ENCODE data around the gene ERICH4.
A peak's percentile ranks its signal among the peaks of the same experiment; 100 is the strongest.

ERICH4 gene

GRCh38 chr19:41416194-41416674, 26.7 kb upstream of the ERICH4 start:
- Histone ChIP-seq H3K4me1 (ENCODE audit: insufficient read depth, low read length) (no peaks in the 10 kb centered on the region), H3K4me3 (ENCODE audit: low read length) (no peak overlapping the region), H3K27ac (ENCODE audit: low read length) (no peak overlapping the region), H3K9me3 (ENCODE audit: insufficient read depth, low read depth, low read length) (no peaks in the 10 kb centered on the region), H3K36me3 (ENCODE audit: insufficient read depth, low read depth, low read length) (peaks cover 32% of the 10 kb centered on the region), H3K9ac (ENCODE audit: low read depth, low read length) (no peak overlapping the region), H3K27me3 (ENCODE audit: insufficient read depth, low read length) (no peaks in the 10 kb centered on the region)

DNA sequence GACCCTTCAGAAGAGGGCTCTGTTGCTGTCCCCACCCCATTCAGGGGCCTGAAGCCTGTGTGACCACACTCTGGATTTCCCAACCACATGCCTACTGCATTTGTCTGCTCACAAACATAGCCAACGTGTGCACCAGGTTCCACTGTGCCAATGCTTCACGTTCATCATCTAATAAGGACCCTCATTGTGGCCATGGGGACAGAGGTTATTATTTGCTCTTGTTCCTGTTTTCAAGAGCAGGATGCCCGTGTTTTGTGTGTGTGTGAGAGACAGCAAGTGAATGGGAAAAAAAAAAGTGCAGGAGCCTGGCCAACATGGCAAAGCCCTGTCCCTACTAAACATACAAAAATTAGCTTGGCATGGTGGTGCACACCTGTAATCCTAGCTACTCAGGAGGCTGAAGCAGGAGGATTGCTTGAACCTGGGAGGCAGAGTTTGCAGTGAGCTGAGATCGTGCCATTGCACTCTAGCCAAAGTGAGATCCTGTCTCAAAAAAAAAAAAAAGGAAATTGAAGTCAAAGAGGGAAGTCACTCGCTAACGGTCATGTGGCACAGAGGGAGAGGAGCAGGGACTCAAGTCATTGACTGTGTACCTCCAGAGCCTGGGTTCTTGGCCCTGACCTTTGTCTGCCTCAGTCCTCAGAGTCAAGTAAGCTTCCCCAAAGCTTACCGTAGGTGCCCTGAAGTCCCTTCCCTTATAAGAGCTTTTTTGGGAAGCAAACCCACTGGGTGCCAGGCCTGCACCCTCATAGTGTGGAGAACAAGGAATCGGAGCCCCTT, 22.7 kb upstream of the ERICH4 start:
- H3K36me3 ChIP-seq (ENCODE audit: insufficient read depth, low read depth, low read length) = peaks cover 29% of the 10 kb centered on the region
- H3K27ac ChIP-seq (ENCODE audit: low read length) = no peak overlapping the region
- H3K4me1 ChIP-seq (ENCODE audit: insufficient read depth, low read length) = no peaks in the 10 kb centered on the region
- no peaks in the 10 kb centered on the region for H3K9me3 ChIP-seq (ENCODE audit: insufficient read depth, low read depth, low read length)
- H3K27me3 ChIP-seq (ENCODE audit: insufficient read depth, low read length) = no peaks in the 10 kb centered on the region
- no peak overlapping the region for H3K9ac ChIP-seq (ENCODE audit: low read depth, low read length)
- H3K4me3 ChIP-seq (ENCODE audit: low read length) = no peak overlapping the region

GRCh38 chr19:41421314-41421713, 21.6 kb upstream of the ERICH4 start:
- peaks cover 28% of the 10 kb centered on the region for H3K36me3 ChIP-seq (ENCODE audit: insufficient read depth, low read depth, low read length)
- H3K4me1 ChIP-seq (ENCODE audit: insufficient read depth, low read length) = no peaks in the 10 kb centered on the region
- H3K9ac ChIP-seq (ENCODE audit: low read depth, low read length) = no peak overlapping the region
- H3K27me3 ChIP-seq (ENCODE audit: insufficient read depth, low read length) = no peaks in the 10 kb centered on the region
- no peaks in the 10 kb centered on the region for H3K9me3 ChIP-seq (ENCODE audit: insufficient read depth, low read depth, low read length)
- H3K27ac ChIP-seq (ENCODE audit: low read length) = no peak overlapping the region
- no peak overlapping the region for H3K4me3 ChIP-seq (ENCODE audit: low read length)

DNA sequence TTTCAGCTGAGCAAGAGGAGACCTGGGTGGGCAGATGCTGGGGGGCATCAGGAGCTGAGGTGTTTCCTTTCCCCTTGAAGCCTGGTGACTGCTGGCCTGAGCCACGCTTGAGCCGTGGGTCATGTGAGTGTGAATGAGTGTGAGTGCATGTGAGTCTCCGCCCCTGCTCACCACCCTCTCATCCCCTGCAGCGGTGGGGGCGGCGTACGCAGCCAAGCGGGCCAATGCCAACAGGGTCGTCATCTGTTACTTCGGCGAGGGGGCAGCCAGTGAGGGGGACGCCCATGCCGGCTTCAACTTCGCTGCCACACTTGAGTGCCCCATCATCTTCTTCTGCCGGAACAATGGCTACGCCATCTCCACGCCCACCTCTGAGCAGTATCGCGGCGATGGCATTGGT, 21.0 kb upstream of the ERICH4 start:
- H3K36me3 ChIP-seq (ENCODE audit: insufficient read depth, low read depth, low read length) = peaks cover 28% of the 10 kb centered on the region
- no peak overlapping the region for H3K9ac ChIP-seq (ENCODE audit: low read depth, low read length)
- peaks cover 4% of the 10 kb centered on the region; the same call in 1 of the 2 replicates for H3K4me1 ChIP-seq (ENCODE audit: insufficient read depth, low read length)
- no peaks in the 10 kb centered on the region for H3K27me3 ChIP-seq (ENCODE audit: insufficient read depth, low read length)
- no peak overlapping the region for H3K27ac ChIP-seq (ENCODE audit: low read length)
- H3K9me3 ChIP-seq (ENCODE audit: insufficient read depth, low read depth, low read length) = no peaks in the 10 kb centered on the region
- no peak overlapping the region for H3K4me3 ChIP-seq (ENCODE audit: low read length)

DNA sequence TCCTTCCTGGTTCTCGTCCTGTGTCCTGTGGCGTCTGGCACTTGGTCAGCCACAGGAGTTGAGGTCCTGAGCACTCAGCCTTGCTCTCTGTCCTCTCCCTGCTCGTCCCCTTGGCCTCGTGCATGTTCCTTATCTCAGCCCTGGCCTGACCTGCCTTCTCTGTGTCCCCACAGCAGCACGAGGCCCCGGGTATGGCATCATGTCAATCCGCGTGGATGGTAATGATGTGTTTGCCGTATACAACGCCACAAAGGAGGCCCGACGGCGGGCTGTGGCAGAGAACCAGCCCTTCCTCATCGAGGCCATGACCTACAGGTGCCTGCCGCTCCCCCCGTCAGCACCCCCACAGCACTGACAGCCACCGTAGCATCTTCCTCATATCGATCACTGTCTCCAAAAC, 20.5 kb upstream of the ERICH4 start:
- Histone ChIP-seq H3K9ac (ENCODE audit: low read depth, low read length) (no peak overlapping the region), H3K27ac (ENCODE audit: low read length) (no peak overlapping the region), H3K4me3 (ENCODE audit: low read length) (no peak overlapping the region), H3K36me3 (ENCODE audit: insufficient read depth, low read depth, low read length) (peaks cover 28% of the 10 kb centered on the region), H3K4me1 (ENCODE audit: insufficient read depth, low read length) (peaks cover 4% of the 10 kb centered on the region; the same call in 1 of the 2 replicates), H3K9me3 (ENCODE audit: insufficient read depth, low read depth, low read length) (no peaks in the 10 kb centered on the region), H3K27me3 (ENCODE audit: insufficient read depth, low read length) (no peaks in the 10 kb centered on the region)

GRCh38 chr19:41422955-41423354, 20.0 kb upstream of the ERICH4 start:
- Histone ChIP-seq H3K36me3 (ENCODE audit: insufficient read depth, low read depth, low read length) (peaks cover 28% of the 10 kb centered on the region), H3K4me3 (ENCODE audit: low read length) (no peak overlapping the region), H3K27ac (ENCODE audit: low read length) (no peak overlapping the region)

GRCh38 chr19:41424335-41425173, 18.4 kb upstream of the ERICH4 start:
- Histone ChIP-seq H3K9me3 (ENCODE audit: insufficient read depth, low read depth, low read length) (no peaks in the 10 kb centered on the region), H3K4me1 (ENCODE audit: insufficient read depth, low read length) (peaks cover 4% of the 10 kb centered on the region; the same call in 1 of the 2 replicates), H3K27me3 (ENCODE audit: insufficient read depth, low read length) (no peaks in the 10 kb centered on the region), H3K36me3 (ENCODE audit: insufficient read depth, low read depth, low read length) (peaks cover 19% of the 10 kb centered on the region), H3K27ac (ENCODE audit: low read length) (no peak overlapping the region), H3K4me3 (ENCODE audit: low read length) (no peak overlapping the region), H3K9ac (ENCODE audit: low read depth, low read length) (no peak overlapping the region)

More at GRCh38 chr19:41422955-41423354, 20.0 kb upstream of the ERICH4 start:
- H3K27me3 ChIP-seq (ENCODE audit: insufficient read depth, low read length) = no peaks in the 10 kb centered on the region
- peaks cover 4% of the 10 kb centered on the region; the same call in 1 of the 2 replicates for H3K4me1 ChIP-seq (ENCODE audit: insufficient read depth, low read length)
- H3K9me3 ChIP-seq (ENCODE audit: insufficient read depth, low read depth, low read length) = no peaks in the 10 kb centered on the region
- no peak overlapping the region for H3K9ac ChIP-seq (ENCODE audit: low read depth, low read length)

DNA sequence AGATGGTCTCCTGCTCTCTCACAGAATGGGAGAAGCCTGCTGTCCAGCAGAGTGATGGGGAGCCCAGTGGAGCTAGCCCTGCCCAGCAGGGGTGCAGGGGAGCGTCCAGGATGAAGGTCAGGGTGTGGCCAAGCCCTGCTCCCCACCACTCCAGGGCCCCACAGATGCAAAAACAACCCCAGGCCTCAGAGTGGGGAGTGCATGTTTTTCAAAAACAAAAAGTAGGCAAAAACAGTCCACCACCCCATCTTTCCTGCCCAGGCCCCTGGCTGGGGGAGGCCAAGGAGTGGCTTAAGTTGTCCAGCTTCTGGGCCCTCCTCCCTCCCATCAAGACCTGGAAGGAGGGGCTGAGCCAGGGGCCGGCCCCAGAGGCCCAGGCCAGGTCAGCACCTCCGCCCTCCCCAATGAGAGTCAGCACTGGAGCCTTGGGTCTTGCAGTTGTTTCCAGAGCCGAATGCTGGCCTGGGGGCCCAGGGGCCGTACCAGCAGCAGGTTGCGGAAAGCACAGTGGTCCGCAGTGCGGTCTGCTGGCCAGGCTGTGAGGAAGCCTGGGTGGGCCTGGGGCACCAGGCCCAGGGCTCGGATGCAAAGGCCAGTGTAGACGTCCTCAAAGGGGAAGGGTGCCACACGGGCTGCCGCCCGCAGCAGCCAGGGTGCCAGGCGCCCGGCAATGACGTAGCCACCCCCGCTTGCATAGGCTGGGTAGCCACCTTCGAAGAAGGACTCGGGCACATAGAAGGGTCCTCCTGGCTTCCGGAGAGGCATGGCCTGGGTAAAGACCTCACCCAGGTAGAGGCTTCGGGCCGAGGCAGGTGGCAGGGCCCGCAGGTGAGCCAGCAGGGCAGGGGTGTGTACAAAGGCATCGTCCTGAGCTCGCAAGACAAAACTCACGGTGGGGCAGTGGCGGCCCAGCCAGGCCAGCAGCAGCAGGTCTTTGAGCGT, 17.5 kb upstream of the ERICH4 start:
- H3K27ac ChIP-seq (ENCODE audit: low read length) = no peak overlapping the region

DNA sequence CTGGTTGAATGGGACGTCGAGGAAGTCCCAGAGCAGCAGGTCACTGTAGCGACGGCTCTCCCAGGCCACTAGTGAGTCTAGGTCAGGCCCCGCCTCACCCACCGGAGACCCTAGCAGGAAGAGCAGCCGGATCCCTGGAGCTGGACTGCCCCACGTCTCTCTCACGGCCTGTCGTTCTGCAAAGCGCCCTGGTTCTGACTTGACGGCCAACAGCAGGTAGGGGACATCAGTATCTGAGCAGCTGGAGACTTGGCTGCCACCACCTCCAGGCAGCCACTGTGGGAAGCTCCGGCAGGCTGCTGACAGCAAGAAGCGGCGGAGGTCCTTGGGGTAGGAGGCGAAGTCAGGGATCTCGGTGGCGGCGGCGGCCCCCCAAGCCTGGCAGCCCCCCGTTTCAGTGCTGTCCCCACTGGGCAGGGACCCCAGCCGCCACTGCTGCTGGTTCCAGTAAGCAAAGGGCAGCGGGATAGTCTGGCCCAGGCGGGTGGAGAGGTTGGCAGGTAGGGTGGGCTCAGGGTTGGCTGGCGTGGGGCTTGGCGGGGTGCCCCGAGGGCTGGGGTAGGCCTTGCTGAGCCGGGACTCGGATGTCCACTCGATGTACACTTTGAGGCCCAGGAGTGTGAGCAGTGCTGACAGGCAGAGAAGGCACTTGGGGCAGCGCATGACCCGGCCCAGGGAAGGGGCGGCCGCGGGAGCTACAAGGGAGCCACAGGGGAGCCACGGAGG, 16.7 kb upstream of the ERICH4 start:
- H3K9ac ChIP-seq (ENCODE audit: low read depth, low read length) = peak overlapping the region; percentile 86; the same call in 1 of the 2 replicates
- H3K27ac ChIP-seq (ENCODE audit: low read length) = no peak overlapping the region

More for the DNA sequence above, 17.5 kb upstream of the ERICH4 start:
- Histone ChIP-seq H3K36me3 (ENCODE audit: insufficient read depth, low read depth, low read length) (peaks cover 13% of the 10 kb centered on the region; the same call in 1 of the 2 replicates), H3K4me3 (ENCODE audit: low read length) (no peak overlapping the region), H3K4me1 (ENCODE audit: insufficient read depth, low read length) (peaks cover 4% of the 10 kb centered on the region; the same call in 1 of the 2 replicates), H3K9me3 (ENCODE audit: insufficient read depth, low read depth, low read length) (no peaks in the 10 kb centered on the region), H3K27me3 (ENCODE audit: insufficient read depth, low read length) (no peaks in the 10 kb centered on the region), H3K9ac (ENCODE audit: low read depth, low read length) (no peak overlapping the region)

DNA sequence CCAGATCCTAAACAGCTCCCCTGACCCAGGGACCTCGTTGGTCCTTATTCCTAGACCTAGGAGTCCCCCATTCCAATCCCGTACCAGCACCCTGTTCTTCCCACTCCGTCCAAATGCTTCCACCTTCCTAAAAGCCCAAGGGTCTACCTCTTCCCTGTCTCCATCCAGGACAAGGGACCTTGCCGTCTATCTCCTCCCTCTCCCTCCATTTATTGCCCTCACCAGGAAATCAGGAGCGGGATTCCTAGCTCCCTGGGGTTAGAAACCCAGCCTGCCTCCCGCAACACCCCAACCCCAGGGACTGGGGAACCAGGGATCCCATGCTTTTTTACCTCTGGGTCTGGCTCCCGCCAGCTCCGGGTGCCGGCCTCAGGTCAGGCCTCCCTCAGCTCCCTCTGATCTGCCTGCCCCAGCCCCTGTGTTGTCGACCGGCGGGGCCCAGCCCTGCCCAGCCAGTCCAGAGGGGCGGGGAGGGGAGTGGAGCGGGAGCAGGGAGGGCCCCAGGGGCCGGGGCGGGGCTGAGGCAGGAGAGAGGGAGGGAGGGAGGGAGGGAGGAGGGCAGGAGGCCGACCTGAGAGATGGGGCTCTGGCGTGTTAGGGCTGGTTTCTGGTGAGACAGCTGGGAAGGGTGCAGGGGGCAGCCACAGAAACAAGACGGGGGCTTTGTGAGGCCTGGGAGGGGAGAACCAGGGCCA, 15.9 kb upstream of the ERICH4 start, which contains the start of gene B3GNT8:
TSS of gene B3GNT8 (minus strand) at position 423 of the 695 bp plus-strand sequence. CDS start 596 bp downstream, outside the sequence.
- peak within 1 kb of the TSS; percentile 86 for H3K9ac ChIP-seq (ENCODE audit: low read depth, low read length)
- H3K4me1 ChIP-seq (ENCODE audit: insufficient read depth, low read length) = peaks cover 4% of the 10 kb centered on the region; the same call in 1 of the 2 replicates
- peaks cover 25% of the 10 kb centered on the region for H3K36me3 ChIP-seq (ENCODE audit: insufficient read depth, low read depth, low read length)
- peak within 1 kb of the TSS; percentile 82 for H3K4me3 ChIP-seq (ENCODE audit: low read length)
- H3K9me3 ChIP-seq (ENCODE audit: insufficient read depth, low read depth, low read length) = no peaks in the 10 kb centered on the region
- H3K27me3 ChIP-seq (ENCODE audit: insufficient read depth, low read length) = no peaks in the 10 kb centered on the region
- no peak within 1 kb of the TSS for H3K27ac ChIP-seq (ENCODE audit: low read length)

More for the DNA sequence above, 16.7 kb upstream of the ERICH4 start:
- Histone ChIP-seq H3K4me1 (ENCODE audit: insufficient read depth, low read length) (peaks cover 4% of the 10 kb centered on the region; the same call in 1 of the 2 replicates), H3K9me3 (ENCODE audit: insufficient read depth, low read depth, low read length) (no peaks in the 10 kb centered on the region), H3K4me3 (ENCODE audit: low read length) (peak overlapping the region; percentile 82), H3K27me3 (ENCODE audit: insufficient read depth, low read length) (no peaks in the 10 kb centered on the region), H3K36me3 (ENCODE audit: insufficient read depth, low read depth, low read length) (peaks cover 17% of the 10 kb centered on the region)

All from iPS-20b (cell line).